ENCODE measurements around the gene TAMALIN.

Gene TAMALIN

GRCh38 chr12:52045794-52046199, 39.1 kb downstream of the TAMALIN start:
- H3K27ac ChIP-seq (ENCODE audit: low read length), result no peak overlapping the region
- H3K9ac ChIP-seq (ENCODE audit: low read depth, low read length), result no peak overlapping the region
- no peak overlapping the region for H2AFZ ChIP-seq (ENCODE audit: low read depth, low read length)

GRCh38 chr12:52046859-52047258, 40.1 kb downstream of the TAMALIN start:
- no peak overlapping the region for H3K9ac ChIP-seq (ENCODE audit: low read depth, low read length)
- DNase-seq (no peak), ATAC-seq (ENCODE audit: insufficient read depth, low read depth) (no peak)

More at GRCh38 chr12:52045794-52046199, 39.1 kb downstream of the TAMALIN start:
- Histone ChIP-seq H3K27me3 (ENCODE audit: insufficient read depth, low read length, poor library complexity) (peaks cover 28% of the 10 kb centered on the region), H3K4me3 (ENCODE audit: low read depth in 1 of 2, low read length in 2 of 2) (no peak overlapping the region), H3K9me3 (ENCODE audit: insufficient read depth, low read length, severe bottlenecking) (no peaks in the 10 kb centered on the region), H3K36me3 (ENCODE audit: insufficient read depth, low read length) (no peaks in the 10 kb centered on the region), H3K79me2 (ENCODE audit: insufficient read depth, low read length) (no peaks in the 10 kb centered on the region), H3K4me2 (ENCODE audit: insufficient read depth, low read length) (no peak overlapping the region), H3K4me1 (ENCODE audit: insufficient read depth, low read length) (peaks cover 17% of the 10 kb centered on the region), H4K20me1 (ENCODE audit: insufficient read depth, low read length) (peaks cover 13% of the 10 kb centered on the region)
- ATAC-seq (ENCODE audit: insufficient read depth, low read depth) (no peak), DNase-seq (no peak)
- TF ChIP-seq CTCF (IDR thresholded peaks at IDR 0.05; ENCODE audit: borderline replicate concordance, extremely low read depth, low read length, poor library complexity, severe bottlenecking), result no peak
- no peak for TF ChIP-seq EZH2 (IDR thresholded peaks at IDR 0.05; ENCODE audit: borderline replicate concordance, low read depth, low read length, severe bottlenecking)

GRCh38 chr12:52049286-52049685, 42.5 kb downstream of the TAMALIN start:
- peaks cover 35% of the 10 kb centered on the region for H4K20me1 ChIP-seq (ENCODE audit: insufficient read depth, low read length)
- H3K27me3 ChIP-seq (ENCODE audit: insufficient read depth, low read length, poor library complexity), result peaks cover 60% of the 10 kb centered on the region
- no peak overlapping the region for H3K27ac ChIP-seq (ENCODE audit: low read length)
- no peaks in the 10 kb centered on the region for H3K9me3 ChIP-seq (ENCODE audit: insufficient read depth, low read length, severe bottlenecking)
- peaks cover 19% of the 10 kb centered on the region for H3K4me1 ChIP-seq (ENCODE audit: insufficient read depth, low read length)
- TF ChIP-seq CTCF (IDR thresholded peaks at IDR 0.05; ENCODE audit: borderline replicate concordance, extremely low read depth, low read length, poor library complexity, severe bottlenecking), result no peak
- TF ChIP-seq EZH2 (IDR thresholded peaks at IDR 0.05; ENCODE audit: borderline replicate concordance, low read depth, low read length, severe bottlenecking), result no peak
- no peak overlapping the region for H3K4me3 ChIP-seq (ENCODE audit: low read depth in 1 of 2, low read length in 2 of 2)
- no peaks in the 10 kb centered on the region for H3K79me2 ChIP-seq (ENCODE audit: insufficient read depth, low read length)
- no peaks in the 10 kb centered on the region for H3K36me3 ChIP-seq (ENCODE audit: insufficient read depth, low read length)
- H3K9ac ChIP-seq (ENCODE audit: low read depth, low read length), result no peak overlapping the region
- no peak overlapping the region for H3K4me2 ChIP-seq (ENCODE audit: insufficient read depth, low read length)
- ATAC-seq (ENCODE audit: insufficient read depth, low read depth) (no peak), DNase-seq (no peak)
- H2AFZ ChIP-seq (ENCODE audit: low read depth, low read length), result no peak overlapping the region

More at GRCh38 chr12:52046859-52047258, 40.1 kb downstream of the TAMALIN start:
- Histone ChIP-seq H3K4me1 (ENCODE audit: insufficient read depth, low read length) (peaks cover 25% of the 10 kb centered on the region), H3K79me2 (ENCODE audit: insufficient read depth, low read length) (no peaks in the 10 kb centered on the region), H3K27ac (ENCODE audit: low read length) (no peak overlapping the region), H3K4me3 (ENCODE audit: low read depth in 1 of 2, low read length in 2 of 2) (no peak overlapping the region), H3K36me3 (ENCODE audit: insufficient read depth, low read length) (no peaks in the 10 kb centered on the region), H3K9me3 (ENCODE audit: insufficient read depth, low read length, severe bottlenecking) (no peaks in the 10 kb centered on the region), H2AFZ (ENCODE audit: low read depth, low read length) (no peak overlapping the region), H4K20me1 (ENCODE audit: insufficient read depth, low read length) (peaks cover 20% of the 10 kb centered on the region), H3K4me2 (ENCODE audit: insufficient read depth, low read length) (no peak overlapping the region), H3K27me3 (ENCODE audit: insufficient read depth, low read length, poor library complexity) (peaks cover 38% of the 10 kb centered on the region)
- no peak for TF ChIP-seq EZH2 (IDR thresholded peaks at IDR 0.05; ENCODE audit: borderline replicate concordance, low read depth, low read length, severe bottlenecking)
- no peak for TF ChIP-seq CTCF (IDR thresholded peaks at IDR 0.05; ENCODE audit: borderline replicate concordance, extremely low read depth, low read length, poor library complexity, severe bottlenecking)

- Histone ChIP-seq H3K79me2 (ENCODE audit: insufficient read depth, low read length) (no peaks in the 10 kb centered on the region), H3K9ac (ENCODE audit: low read depth, low read length) (no peak overlapping the region), H3K27ac (ENCODE audit: low read length) (no peak overlapping the region), H4K20me1 (ENCODE audit: insufficient read depth, low read length) (peaks cover 37% of the 10 kb centered on the region), H3K9me3 (ENCODE audit: insufficient read depth, low read length, severe bottlenecking) (no peaks in the 10 kb centered on the region), H3K4me3 (ENCODE audit: low read depth in 1 of 2, low read length in 2 of 2) (no peak overlapping the region), H3K27me3 (ENCODE audit: insufficient read depth, low read length, poor library complexity) (peaks cover 57% of the 10 kb centered on the region), H3K4me2 (ENCODE audit: insufficient read depth, low read length) (peak overlapping the region; percentile 67), H2AFZ (ENCODE audit: low read depth, low read length) (no peak overlapping the region), H3K4me1 (ENCODE audit: insufficient read depth, low read length) (peaks cover 19% of the 10 kb centered on the region), H3K36me3 (ENCODE audit: insufficient read depth, low read length) (no peaks in the 10 kb centered on the region)
- no peak for ATAC-seq (ENCODE audit: insufficient read depth, low read depth)
- TF ChIP-seq EZH2 (IDR thresholded peaks at IDR 0.05; ENCODE audit: borderline replicate concordance, low read depth, low read length, severe bottlenecking), result no peak
- no peak for TF ChIP-seq CTCF (IDR thresholded peaks at IDR 0.05; ENCODE audit: borderline replicate concordance, extremely low read depth, low read length, poor library complexity, severe bottlenecking)
- no peak for DNase-seq
Measured at GRCh38 chr12:52049688-52050087, 42.9 kb downstream of the TAMALIN start.

Measured in DND-41 (cell line).